Astrocyte of the cerebellum (primary cell): Measurements from ENCODE around the gene CPED1.

Source experiments
- DNase-seq: peaks from one replicate; pipeline ENCODE4 v3.0.0-alpha.2; 2011; ENCODE audit warnings: low read depth
- H3K4me3 ChIP-seq: 2 replicates; pipeline ENCODE4 v1.5.1; 2011; ENCODE audit warnings: mild to moderate bottlenecking, low read depth, low read length, moderate library complexity
- in situ Hi-C: cut with HindIII; loops from 2 replicates; pipeline ENCODE4 v1.10.0; 2017; ENCODE audit warnings: low sequenced_read_pairs
- TF ChIP-seq, protein P1 (sequence below): IDR thresholded peaks from 2 replicates; pipeline ENCODE4 v1.5.1; 2012; ENCODE audit warnings: low read length, low read depth, moderate library complexity, mild to moderate bottlenecking; ENCODE audit errors: missing control alignments

The CPED1 gene

GRCh38 chr7:120988591-120989256 is at the start of gene CPED1:
CPED1 (plus strand) TSS chr7:120988711; CDS start chr7:120989622, 911 bp downstream.
- DNase-seq, result no peak
- peak within 1 kb of the TSS; percentile 43 for H3K4me3 ChIP-seq
- TF ChIP-seq, protein P1, sequence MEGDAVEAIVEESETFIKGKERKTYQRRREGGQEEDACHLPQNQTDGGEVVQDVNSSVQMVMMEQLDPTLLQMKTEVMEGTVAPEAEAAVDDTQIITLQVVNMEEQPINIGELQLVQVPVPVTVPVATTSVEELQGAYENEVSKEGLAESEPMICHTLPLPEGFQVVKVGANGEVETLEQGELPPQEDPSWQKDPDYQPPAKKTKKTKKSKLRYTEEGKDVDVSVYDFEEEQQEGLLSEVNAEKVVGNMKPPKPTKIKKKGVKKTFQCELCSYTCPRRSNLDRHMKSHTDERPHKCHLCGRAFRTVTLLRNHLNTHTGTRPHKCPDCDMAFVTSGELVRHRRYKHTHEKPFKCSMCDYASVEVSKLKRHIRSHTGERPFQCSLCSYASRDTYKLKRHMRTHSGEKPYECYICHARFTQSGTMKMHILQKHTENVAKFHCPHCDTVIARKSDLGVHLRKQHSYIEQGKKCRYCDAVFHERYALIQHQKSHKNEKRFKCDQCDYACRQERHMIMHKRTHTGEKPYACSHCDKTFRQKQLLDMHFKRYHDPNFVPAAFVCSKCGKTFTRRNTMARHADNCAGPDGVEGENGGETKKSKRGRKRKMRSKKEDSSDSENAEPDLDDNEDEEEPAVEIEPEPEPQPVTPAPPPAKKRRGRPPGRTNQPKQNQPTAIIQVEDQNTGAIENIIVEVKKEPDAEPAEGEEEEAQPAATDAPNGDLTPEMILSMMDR, result no peak
- in situ Hi-C loops, result loop anchor here (25.0 kb wide), 1 partner anchor 549 kb away; no protein-coding TSS in a partner anchor

DNA sequence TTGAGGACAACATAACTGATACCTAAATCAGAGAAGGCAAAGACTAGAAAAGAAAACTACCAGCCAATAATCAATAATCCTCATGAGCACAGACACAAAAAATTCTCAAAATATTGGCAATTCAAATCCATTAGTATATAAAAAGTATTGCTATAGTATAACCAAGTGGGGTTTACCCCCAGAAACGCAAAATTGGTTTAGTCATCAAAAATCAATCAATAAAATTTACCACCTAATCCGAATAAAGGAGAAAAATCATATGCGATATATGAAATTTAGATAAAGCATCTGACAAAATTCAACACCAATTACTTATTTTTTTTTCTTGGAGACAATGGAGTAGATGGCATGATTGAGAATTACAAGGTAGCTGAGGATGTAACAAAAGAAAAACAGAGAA is 49.2 kb upstream of the CPED1 start:
- TF ChIP-seq, protein P1, result no peak
- DNase-seq, result no peak
- H3K4me3 ChIP-seq, result no peak overlapping the region
- in situ Hi-C loops, result no loop called here

GRCh38 chr7:120941064-120941463 is 47.4 kb upstream of the CPED1 start:
- H3K4me3 ChIP-seq, result no peak overlapping the region
- TF ChIP-seq, protein P1, result no peak
- in situ Hi-C loops, result no loop called here
- no peak for DNase-seq

- no peak for DNase-seq
- TF ChIP-seq, protein P1, result no peak
- in situ Hi-C loops, result no loop called here
- H3K4me3 ChIP-seq, result no peak overlapping the region
Observed at GRCh38 chr7:120941856-120942255, 46.7 kb upstream of the CPED1 start.

DNA sequence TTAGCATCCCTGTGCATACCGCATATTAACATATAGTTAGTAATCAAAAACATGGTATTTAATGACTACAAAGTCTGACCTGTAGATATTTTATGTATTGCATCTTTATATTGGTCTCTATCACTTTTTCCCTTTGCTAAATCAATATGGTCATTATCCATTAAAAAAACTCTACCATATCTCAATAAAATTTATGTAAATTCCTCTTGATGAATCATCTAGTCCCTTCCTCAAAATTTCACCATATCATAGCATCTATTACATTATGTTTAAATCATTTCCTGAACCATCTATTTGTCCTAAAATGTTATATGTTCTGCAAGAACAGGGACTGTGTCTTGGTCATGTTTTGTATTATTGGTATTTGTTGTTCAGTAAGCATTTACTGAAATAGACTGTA is 45.6 kb upstream of the CPED1 start:
- no peak for DNase-seq
- in situ Hi-C loops, result no loop called here
- TF ChIP-seq, protein P1, result no peak
- H3K4me3 ChIP-seq, result no peak overlapping the region

DNA sequence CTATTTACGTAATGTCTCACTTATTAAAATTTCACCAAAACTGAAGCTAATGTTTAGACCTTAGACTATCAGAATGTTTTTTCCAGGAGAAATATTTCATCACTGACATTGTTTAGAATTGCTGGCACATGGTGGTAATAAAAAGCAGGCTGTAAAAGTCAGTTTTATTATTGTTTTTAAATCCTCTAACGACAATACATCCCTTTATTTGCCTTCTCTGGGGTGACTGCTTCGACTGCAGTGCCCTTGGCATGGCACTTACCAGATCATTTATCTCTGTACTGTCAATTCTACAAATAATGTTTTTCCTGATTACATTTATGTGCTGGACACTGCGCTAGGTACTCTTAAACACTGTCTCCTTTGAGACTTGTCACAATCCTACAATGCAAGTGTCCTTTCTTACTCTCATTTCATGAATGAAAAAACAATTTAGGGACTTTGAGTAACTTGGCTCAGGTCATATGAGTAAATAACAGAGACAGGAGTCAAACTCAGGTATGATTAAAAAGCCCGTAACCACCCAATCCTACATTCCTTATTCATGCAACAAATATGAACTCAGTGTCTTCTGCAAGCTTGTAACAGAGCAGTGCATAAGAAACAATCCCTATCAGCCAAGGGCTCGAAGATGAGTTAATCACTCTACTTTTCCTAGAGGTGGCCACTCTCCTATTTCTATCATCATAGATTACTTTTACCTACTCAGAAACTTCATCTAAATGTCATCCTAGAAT is 43.5 kb upstream of the CPED1 start:
- in situ Hi-C loops, result no loop called here
- TF ChIP-seq, protein P1, result no peak
- DNase-seq, result no peak
- no peak overlapping the region for H3K4me3 ChIP-seq
